NB4 (cell line): ENCODE results near the gene CHD6.
A peak's percentile ranks its signal among the peaks of the same experiment; 100 is the strongest.

Experiments used
- DNase-seq: peaks from one replicate; pipeline ENCODE4 v3.0.0; 2010; ENCODE audit warnings: low read depth
- H3K4me3 ChIP-seq: one replicate; pipeline ENCODE4 v1.5.1; 2011; ENCODE audit warnings: mild to moderate bottlenecking, low read depth, low read length, moderate library complexity
- CTCF ChIP-seq: IDR thresholded peaks from one replicate; pipeline ENCODE4 v1.5.1; 2012; ENCODE audit warnings: low read depth, low read length
- MAX ChIP-seq: IDR thresholded peaks from 2 replicates; pipeline ENCODE4 v1.6.1; 2011; ENCODE audit warnings: low read depth, low read length
- MYC ChIP-seq: IDR thresholded peaks from 2 replicates; pipeline ENCODE4 v1.6.1; 2011; ENCODE audit warnings: low read depth, low read length
- POLR2A ChIP-seq: IDR thresholded peaks from 2 replicates; pipeline ENCODE4 v1.6.1; 2011; ENCODE audit warnings: mild to moderate bottlenecking; ENCODE audit not compliant: insufficient read length; ENCODE audit errors: extremely low read depth

CHD6 gene

GRCh38 chr20:41462372-41463161, 155.6 kb downstream of the CHD6 start:
- no peak for TF ChIP-seq POLR2A
- H3K4me3 ChIP-seq: no peak overlapping the region
- no peak for DNase-seq

- TF ChIP-seq POLR2A: no peak
- no peak for TF ChIP-seq CTCF
- TF ChIP-seq MYC: no peak
- no peak for TF ChIP-seq MAX
- no peak for DNase-seq
- H3K4me3 ChIP-seq: no peak overlapping the region
Observed at GRCh38 chr20:41458761-41459160, 159.4 kb downstream of the CHD6 start.

- DNase-seq: no peak
- TF ChIP-seq MAX (no peak), POLR2A (no peak), MYC (no peak), CTCF (no peak)
- no peak overlapping the region for H3K4me3 ChIP-seq
Observed at GRCh38 chr20:41457173-41457857, 160.9 kb downstream of the CHD6 start.

GRCh38 chr20:41456351-41456750, 161.8 kb downstream of the CHD6 start:
- no peak overlapping the region for H3K4me3 ChIP-seq
- TF ChIP-seq POLR2A (no peak), MAX (no peak), CTCF (no peak), MYC (no peak)
- no peak for DNase-seq

- DNase-seq: no peak
- H3K4me3 ChIP-seq: no peak overlapping the region
- TF ChIP-seq POLR2A (no peak), MYC (no peak), CTCF (no peak), MAX (no peak)
Observed at GRCh38 chr20:41454250-41454649, 163.9 kb downstream of the CHD6 start.

GRCh38 chr20:41453010-41453950, 164.9 kb downstream of the CHD6 start:
- no peak overlapping the region for H3K4me3 ChIP-seq
- TF ChIP-seq MAX: no peak
- no peak for TF ChIP-seq POLR2A
- TF ChIP-seq CTCF: no peak
- TF ChIP-seq MYC: no peak
- peak; percentile 78 for DNase-seq
